ENCODE results near the gene HMGB2. TPM values are rescaled to one million over a fixed set of nuclear protein-coding genes. Genes with fewer than 3 reads are reported as not detected.
A peak's percentile ranks its signal among the peaks of the same experiment; 100 is the strongest.

Gene HMGB2
- total RNA-seq, 1 experiment from 2014 or later = 183 TPM

- ATAC-seq = peak; percentile 77
- H3K9me3 ChIP-seq (ENCODE audit: control insufficient read depth, insufficient read depth, low read depth, low read length) = no peaks in the 10 kb centered on the region
- H3K4me3 ChIP-seq (ENCODE audit: low read depth in 2 of 2, low read length in 2 of 2) = no peak overlapping the region
- peaks cover 36% of the 10 kb centered on the region for H3K36me3 ChIP-seq (ENCODE audit: control insufficient read depth, insufficient read depth, low read length)
- in situ Hi-C loops (cut with HindIII; ENCODE audit: low pct_unique_long_range_greater_than_20kb, low sequenced_read_pairs) = no loop called here
- ChIA-PET POLR2A (no interaction called here), CTCF (no interaction called here)
- intact Hi-C loops (cut with micrococcal nuclease; ENCODE audit: unreplicated experiment) = no loop called here
- TF ChIP-seq CTCF (IDR thresholded peaks at IDR 0.05) = peak; percentile 47
- TF ChIP-seq SIN3A (IDR thresholded peaks at IDR 0.05; ENCODE audit: borderline replicate concordance, insufficient read depth, low read depth, low read length) = no peak
- peaks cover 6% of the 10 kb centered on the region; the same call in 1 of the 2 replicates for H3K4me1 ChIP-seq (ENCODE audit: control insufficient read depth, insufficient read depth, low read length)
- no peak for DNase-seq (ENCODE audit: low read depth, low spot score)
- no peak overlapping the region for H3K27ac ChIP-seq (ENCODE audit: low read length)
- BruUV-seq (replicated peaks) = no TSS peak
- H3K27me3 ChIP-seq (ENCODE audit: control insufficient read depth, insufficient read depth, low read length) = no peaks in the 10 kb centered on the region
These were observed 17.2 kb downstream of the HMGB2 start for GRCh38 chr4:173317004-173317403.

- intact Hi-C loops (cut with micrococcal nuclease; ENCODE audit: unreplicated experiment) = no loop called here
- no peak for TF ChIP-seq CTCF (IDR thresholded peaks at IDR 0.05)
- TF ChIP-seq REST (IDR thresholded peaks at IDR 0.05; ENCODE audit: insufficient read depth in 1 of 2, low read depth in 2 of 2, low read length in 1 of 2) = no peak
- no peak for TF ChIP-seq TCF7L2 (IDR thresholded peaks at IDR 0.05; ENCODE audit: low read depth, low read length)
- no peak for TF ChIP-seq POLR2AphosphoS5 (IDR thresholded peaks at IDR 0.05; ENCODE audit: low read depth, low read length)
- Histone ChIP-seq H3K27me3 (ENCODE audit: control insufficient read depth, insufficient read depth, low read length) (no peaks in the 10 kb centered on the region), H3K9me3 (ENCODE audit: control insufficient read depth, insufficient read depth, low read depth, low read length) (no peaks in the 10 kb centered on the region), H3K4me3 (ENCODE audit: low read depth in 2 of 2, low read length in 2 of 2) (no peak overlapping the region), H3K36me3 (ENCODE audit: control insufficient read depth, insufficient read depth, low read length) (peaks cover 28% of the 10 kb centered on the region), H3K27ac (ENCODE audit: low read length) (no peak overlapping the region), H3K4me1 (ENCODE audit: control insufficient read depth, insufficient read depth, low read length) (peaks cover 6% of the 10 kb centered on the region; the same call in 1 of the 2 replicates)
- peak; percentile 59; the same call in 1 of the 2 replicates for ATAC-seq
- no peak for DNase-seq (ENCODE audit: low read depth, low spot score)
- no TSS peak for BruUV-seq (replicated peaks)
- CTCF ChIA-PET = no interaction called here
- in situ Hi-C loops (cut with HindIII; ENCODE audit: low pct_unique_long_range_greater_than_20kb, low sequenced_read_pairs) = no loop called here
- POLR2A ChIA-PET = no interaction called here
These were observed 18.1 kb downstream of the HMGB2 start for GRCh38 chr4:173316060-173316459.

All from Panc1 (cell line).